ENCODE measurements around the gene KRTAP10-12.
"Not testable (repeated sequence)": the region's sequence is repeated elsewhere in the genome, so short reads cannot be mapped to it uniquely, and the experiment has no call there.

The KRTAP10-12 gene

GRCh38 chr21:44657635-44658540 is 39.1 kb upstream of the KRTAP10-12 start, which contains the start of gene KRTAP12-3:
TSS of gene KRTAP12-3 (plus strand) at chr21:44657932. CDS start at chr21:44657980, 48 bp downstream.
- Histone ChIP-seq H3K4me1 (ENCODE audit: control insufficient read depth in 1 of 2, insufficient read depth in 2 of 2, low read length in 2 of 2) (no peaks in the 10 kb centered on the region), H3K27ac (ENCODE audit: low read length) (no peak within 1 kb of the TSS), H3K27me3 (ENCODE audit: low read depth, low read length) (no peaks in the 10 kb centered on the region), H3K36me3 (ENCODE audit: control insufficient read depth in 1 of 2, insufficient read depth in 2 of 2, low read length in 2 of 2) (no peaks in the 10 kb centered on the region), H3K9me3 (ENCODE audit: control insufficient read depth in 1 of 2, low read length in 2 of 2) (peaks cover 0 to 20% of the 10 kb centered on the region in 2 donors), H3K4me3 (ENCODE audit: low read depth in 1 of 2, low read length in 2 of 2) (no peak within 1 kb of the TSS)

GRCh38 chr21:44658541-44658910 is 38.4 kb upstream of the KRTAP10-12 start:
- Histone ChIP-seq H3K27me3 (ENCODE audit: low read depth, low read length) (no peaks in the 10 kb centered on the region), H3K36me3 (ENCODE audit: control insufficient read depth in 1 of 2, insufficient read depth in 2 of 2, low read length in 2 of 2) (no peaks in the 10 kb centered on the region), H3K9me3 (ENCODE audit: control insufficient read depth in 1 of 2, low read length in 2 of 2) (peaks cover 0 to 18% of the 10 kb centered on the region in 2 donors), H3K4me3 (ENCODE audit: low read depth in 1 of 2, low read length in 2 of 2) (no peak overlapping the region), H3K4me1 (ENCODE audit: control insufficient read depth in 1 of 2, insufficient read depth in 2 of 2, low read length in 2 of 2) (no peaks in the 10 kb centered on the region), H3K27ac (ENCODE audit: low read length) (no peak overlapping the region)

GRCh38 chr21:44658913-44659595 is 37.9 kb upstream of the KRTAP10-12 start:
- Histone ChIP-seq H3K4me3 (ENCODE audit: low read depth in 1 of 2, low read length in 2 of 2) (no peak overlapping the region), H3K9me3 (ENCODE audit: control insufficient read depth in 1 of 2, low read length in 2 of 2) (peaks cover 0 to 18% of the 10 kb centered on the region in 2 donors), H3K27ac (ENCODE audit: low read length) (no peak overlapping the region), H3K36me3 (ENCODE audit: control insufficient read depth in 1 of 2, insufficient read depth in 2 of 2, low read length in 2 of 2) (no peaks in the 10 kb centered on the region), H3K27me3 (ENCODE audit: low read depth, low read length) (no peaks in the 10 kb centered on the region), H3K4me1 (ENCODE audit: control insufficient read depth in 1 of 2, insufficient read depth in 2 of 2, low read length in 2 of 2) (no peaks in the 10 kb centered on the region)

- H3K4me1 ChIP-seq (ENCODE audit: control insufficient read depth in 1 of 2, insufficient read depth in 2 of 2, low read length in 2 of 2); H3K4me3 ChIP-seq (ENCODE audit: low read depth in 1 of 2, low read length in 2 of 2); H3K36me3 ChIP-seq (ENCODE audit: control insufficient read depth in 1 of 2, insufficient read depth in 2 of 2, low read length in 2 of 2); H3K9me3 ChIP-seq (ENCODE audit: control insufficient read depth in 1 of 2, low read length in 2 of 2); H3K27me3 ChIP-seq (ENCODE audit: low read depth, low read length); H3K27ac ChIP-seq (ENCODE audit: low read length): not testable (repeated sequence)
Observed at GRCh38 chr21:44661567-44661966, 35.4 kb upstream of the KRTAP10-12 start.

DNA sequence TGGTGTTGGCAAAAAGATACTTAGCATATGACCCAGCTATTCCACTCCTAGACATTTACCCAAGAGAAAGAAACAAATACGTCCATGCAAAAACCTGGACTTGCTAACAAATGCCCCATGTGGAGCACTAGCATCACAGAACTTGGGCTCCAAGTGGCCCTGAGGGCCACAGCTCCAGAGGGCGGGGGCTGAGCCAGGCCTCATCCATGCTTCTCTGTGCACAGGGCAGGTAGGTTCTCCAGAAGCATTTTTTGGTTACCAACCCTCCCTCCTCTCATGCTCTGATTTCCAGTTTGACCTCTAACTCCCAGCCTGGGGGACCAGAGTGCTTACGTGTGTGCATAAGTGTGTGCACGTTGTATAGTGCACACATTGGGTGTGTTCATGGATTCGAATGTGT is 32.3 kb upstream of the KRTAP10-12 start:
- H3K36me3 ChIP-seq (ENCODE audit: control insufficient read depth in 1 of 2, insufficient read depth in 2 of 2, low read length in 2 of 2): no peaks in the 10 kb centered on the region
- H3K9me3 ChIP-seq (ENCODE audit: control insufficient read depth in 1 of 2, low read length in 2 of 2): peaks cover 0 to 2% of the 10 kb centered on the region in 2 donors
- H3K27me3 ChIP-seq (ENCODE audit: low read depth, low read length): no peaks in the 10 kb centered on the region
- H3K4me1 ChIP-seq (ENCODE audit: control insufficient read depth in 1 of 2, insufficient read depth in 2 of 2, low read length in 2 of 2): no peaks in the 10 kb centered on the region
- H3K4me3 ChIP-seq (ENCODE audit: low read depth in 1 of 2, low read length in 2 of 2): no peak overlapping the region
- no peak overlapping the region for H3K27ac ChIP-seq (ENCODE audit: low read length)

DNA sequence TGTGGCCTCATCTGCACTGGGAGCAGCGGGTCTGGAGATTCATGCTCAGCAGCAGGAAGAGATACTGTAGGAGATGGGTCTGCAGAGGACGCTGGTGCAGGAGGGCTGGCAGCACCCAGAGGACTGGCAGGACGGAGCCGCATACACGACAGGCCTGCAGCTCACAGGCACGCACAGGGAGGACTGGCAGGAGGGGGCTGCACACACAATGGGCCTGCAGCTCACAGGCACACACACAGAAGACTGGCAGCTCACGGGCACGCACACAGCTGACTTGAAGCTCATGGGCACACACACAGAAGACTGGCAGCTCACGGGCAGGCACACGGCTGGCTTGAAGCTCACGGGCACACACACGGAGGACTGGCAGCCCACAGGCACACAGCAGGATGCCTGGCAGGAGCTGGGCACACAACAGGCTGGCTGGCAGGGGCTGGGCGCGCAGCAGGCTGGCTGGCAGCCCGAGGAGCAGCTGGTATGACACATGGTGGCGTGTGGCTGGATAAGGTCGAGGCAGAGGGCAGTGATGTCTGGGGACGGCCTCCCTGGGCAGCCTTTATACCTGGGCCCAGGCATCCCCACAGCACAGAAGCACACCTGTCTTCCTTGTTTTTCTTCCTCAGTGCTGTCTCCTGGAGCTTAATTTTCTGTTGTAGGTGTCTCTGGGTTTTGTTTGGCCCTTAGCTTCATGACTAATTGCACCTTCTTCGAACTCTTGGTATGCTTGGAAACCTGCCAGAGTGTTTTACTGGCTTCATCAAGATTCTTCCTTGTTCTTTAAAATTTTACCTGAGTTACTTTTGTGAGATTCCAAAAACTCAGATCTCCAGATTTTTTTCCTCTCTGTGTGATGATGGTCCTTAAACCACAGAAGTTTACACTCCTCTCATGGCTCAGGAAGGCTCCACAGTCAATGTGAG is 30.3 kb upstream of the KRTAP10-12 start, which contains the start of gene KRTAP12-2:
Gene KRTAP12-2, minus strand, starts transcription at position 527 of the 920 bp plus-strand sequence. Its CDS starts 41 bp downstream, at position 486.
- H3K27me3 ChIP-seq (ENCODE audit: low read depth, low read length): no peaks in the 10 kb centered on the region
- no peaks in the 10 kb centered on the region for H3K4me1 ChIP-seq (ENCODE audit: control insufficient read depth in 1 of 2, insufficient read depth in 2 of 2, low read length in 2 of 2)
- H3K9me3 ChIP-seq (ENCODE audit: control insufficient read depth in 1 of 2, low read length in 2 of 2): peaks cover 0 to 3% of the 10 kb centered on the region in 2 donors
- H3K36me3 ChIP-seq (ENCODE audit: control insufficient read depth in 1 of 2, insufficient read depth in 2 of 2, low read length in 2 of 2): no peaks in the 10 kb centered on the region
- no peak within 1 kb of the TSS for H3K27ac ChIP-seq (ENCODE audit: low read length)
- H3K4me3 ChIP-seq (ENCODE audit: low read depth in 1 of 2, low read length in 2 of 2): no peak within 1 kb of the TSS

GRCh38 chr21:44667612-44668011 is 29.4 kb upstream of the KRTAP10-12 start:
- H3K4me3 ChIP-seq (ENCODE audit: low read depth in 1 of 2, low read length in 2 of 2): no peak overlapping the region
- H3K27me3 ChIP-seq (ENCODE audit: low read depth, low read length): no peaks in the 10 kb centered on the region
- H3K27ac ChIP-seq (ENCODE audit: low read length): no peak overlapping the region
- no peaks in the 10 kb centered on the region for H3K4me1 ChIP-seq (ENCODE audit: control insufficient read depth in 1 of 2, insufficient read depth in 2 of 2, low read length in 2 of 2)
- no peaks in the 10 kb centered on the region for H3K36me3 ChIP-seq (ENCODE audit: control insufficient read depth in 1 of 2, insufficient read depth in 2 of 2, low read length in 2 of 2)
- H3K9me3 ChIP-seq (ENCODE audit: control insufficient read depth in 1 of 2, low read length in 2 of 2): peaks cover 0 to 6% of the 10 kb centered on the region in 2 donors

GRCh38 chr21:44670642-44671432 is 26.1 kb upstream of the KRTAP10-12 start:
- H3K9me3 ChIP-seq (ENCODE audit: control insufficient read depth in 1 of 2, low read length in 2 of 2): peaks cover 0 to 16% of the 10 kb centered on the region in 2 donors
- no peaks in the 10 kb centered on the region for H3K36me3 ChIP-seq (ENCODE audit: control insufficient read depth in 1 of 2, insufficient read depth in 2 of 2, low read length in 2 of 2)
- H3K27me3 ChIP-seq (ENCODE audit: low read depth, low read length): no peaks in the 10 kb centered on the region
- no peak overlapping the region for H3K4me3 ChIP-seq (ENCODE audit: low read depth in 1 of 2, low read length in 2 of 2)
- no peak overlapping the region for H3K27ac ChIP-seq (ENCODE audit: low read length)
- H3K4me1 ChIP-seq (ENCODE audit: control insufficient read depth in 1 of 2, insufficient read depth in 2 of 2, low read length in 2 of 2): no peaks in the 10 kb centered on the region

DNA sequence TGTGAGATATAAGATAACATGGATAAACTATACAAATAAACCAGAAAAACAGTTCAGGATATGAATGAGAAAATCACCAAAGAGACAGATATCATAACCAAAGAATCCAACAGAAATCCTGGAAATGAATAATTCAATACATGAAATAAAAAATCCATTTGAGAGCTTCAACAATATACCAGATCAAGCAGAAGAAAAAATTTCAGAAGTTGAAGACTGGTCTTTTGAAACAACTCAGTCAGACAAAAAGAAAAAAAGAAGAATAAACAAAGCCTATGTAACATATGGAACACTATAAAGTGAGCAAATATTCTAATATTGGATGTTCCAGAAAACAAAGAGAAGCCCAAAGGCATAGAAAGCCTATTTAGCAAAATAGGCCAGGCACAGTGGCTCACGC is 25.1 kb upstream of the KRTAP10-12 start:
- no peaks in the 10 kb centered on the region for H3K4me1 ChIP-seq (ENCODE audit: control insufficient read depth in 1 of 2, insufficient read depth in 2 of 2, low read length in 2 of 2)
- H3K36me3 ChIP-seq (ENCODE audit: control insufficient read depth in 1 of 2, insufficient read depth in 2 of 2, low read length in 2 of 2): no peaks in the 10 kb centered on the region
- H3K27ac ChIP-seq (ENCODE audit: low read length): no peak overlapping the region
- no peak overlapping the region for H3K4me3 ChIP-seq (ENCODE audit: low read depth in 1 of 2, low read length in 2 of 2)
- H3K27me3 ChIP-seq (ENCODE audit: low read depth, low read length): no peaks in the 10 kb centered on the region
- peaks cover 0 to 16% of the 10 kb centered on the region in 2 donors for H3K9me3 ChIP-seq (ENCODE audit: control insufficient read depth in 1 of 2, low read length in 2 of 2)

- Histone ChIP-seq H3K4me3 (ENCODE audit: low read depth in 1 of 2, low read length in 2 of 2) (no peak overlapping the region), H3K27me3 (ENCODE audit: low read depth, low read length) (no peaks in the 10 kb centered on the region), H3K4me1 (ENCODE audit: control insufficient read depth in 1 of 2, insufficient read depth in 2 of 2, low read length in 2 of 2) (no peaks in the 10 kb centered on the region), H3K36me3 (ENCODE audit: control insufficient read depth in 1 of 2, insufficient read depth in 2 of 2, low read length in 2 of 2) (no peaks in the 10 kb centered on the region), H3K9me3 (ENCODE audit: control insufficient read depth in 1 of 2, low read length in 2 of 2) (peaks cover 0 to 7% of the 10 kb centered on the region in 2 donors), H3K27ac (ENCODE audit: low read length) (no peak overlapping the region)
Observed at GRCh38 chr21:44677881-44678280, 19.1 kb upstream of the KRTAP10-12 start.

Data from muscle layer of duodenum (tissue), 2 donors.